HG03039 (cell line): Measurements from ENCODE around the gene GABRA4.

Experiments
- ATAC-seq: cut with Tn5 transposase; IDR thresholded peaks from one replicate; pipeline ENCODE4 v1.9.1; 2021; ENCODE audit warnings: mild to moderate bottlenecking, moderate library complexity; ENCODE audit not compliant: unreplicated experiment

GABRA4 gene

DNA sequence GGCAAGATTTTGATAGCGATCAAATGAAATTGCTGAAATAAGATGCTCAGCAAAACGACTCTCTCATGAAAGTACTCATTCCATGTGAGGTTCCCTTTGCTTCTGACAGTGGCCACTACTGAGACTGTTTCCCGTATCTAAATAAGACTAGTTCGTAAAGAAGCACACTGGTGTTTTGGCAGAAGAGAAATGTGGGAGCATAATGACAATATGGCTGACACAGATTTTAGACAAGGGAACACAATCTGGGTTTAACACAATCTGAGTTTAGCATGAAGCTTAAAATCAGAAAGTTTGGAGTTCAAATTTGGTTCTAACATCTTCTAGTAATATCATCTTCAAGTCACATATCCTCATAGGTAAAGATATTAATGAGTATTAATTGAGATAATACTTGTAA is 13.7 kb downstream of the GABRA4 start:
- ATAC-seq, result no peak

DNA sequence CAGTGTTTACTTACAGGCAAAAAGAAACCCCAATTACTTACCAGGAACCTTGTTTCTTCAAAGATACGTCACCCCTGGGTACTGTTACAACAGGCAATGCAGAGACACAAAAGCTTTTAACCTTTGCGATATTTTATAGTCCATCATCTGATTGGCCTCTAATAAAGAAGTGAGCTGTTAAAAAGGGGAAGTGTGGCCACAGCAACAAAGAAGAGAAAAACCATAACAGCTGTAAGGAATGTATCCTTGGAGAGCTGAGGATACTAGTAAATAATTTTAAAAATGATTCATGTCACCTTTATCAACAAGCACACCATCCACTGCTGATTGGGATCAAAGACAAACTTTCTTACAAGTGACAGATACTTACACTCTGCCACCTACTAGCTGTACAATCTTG is 14.1 kb downstream of the GABRA4 start:
- no peak for ATAC-seq

DNA sequence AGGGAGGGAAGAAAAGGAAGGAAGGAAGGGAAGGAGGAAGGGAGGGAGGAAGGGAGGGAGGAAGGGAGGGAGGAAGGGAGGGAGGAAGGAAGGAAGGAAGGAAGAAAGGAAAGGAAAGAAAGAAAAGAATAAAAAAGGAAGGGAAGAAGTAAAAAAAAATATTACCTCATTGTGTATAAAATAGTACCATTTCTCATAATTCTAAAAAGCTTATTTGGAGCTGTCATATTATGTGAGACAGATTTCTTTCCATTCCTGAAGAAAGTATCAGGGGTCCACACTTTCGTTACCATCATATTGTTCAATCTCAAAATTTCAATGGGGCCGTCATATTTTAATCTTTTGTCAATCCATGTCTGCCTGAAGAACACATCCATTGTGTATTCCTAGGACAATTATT is 16.1 kb downstream of the GABRA4 start:
- ATAC-seq, result no peak

DNA sequence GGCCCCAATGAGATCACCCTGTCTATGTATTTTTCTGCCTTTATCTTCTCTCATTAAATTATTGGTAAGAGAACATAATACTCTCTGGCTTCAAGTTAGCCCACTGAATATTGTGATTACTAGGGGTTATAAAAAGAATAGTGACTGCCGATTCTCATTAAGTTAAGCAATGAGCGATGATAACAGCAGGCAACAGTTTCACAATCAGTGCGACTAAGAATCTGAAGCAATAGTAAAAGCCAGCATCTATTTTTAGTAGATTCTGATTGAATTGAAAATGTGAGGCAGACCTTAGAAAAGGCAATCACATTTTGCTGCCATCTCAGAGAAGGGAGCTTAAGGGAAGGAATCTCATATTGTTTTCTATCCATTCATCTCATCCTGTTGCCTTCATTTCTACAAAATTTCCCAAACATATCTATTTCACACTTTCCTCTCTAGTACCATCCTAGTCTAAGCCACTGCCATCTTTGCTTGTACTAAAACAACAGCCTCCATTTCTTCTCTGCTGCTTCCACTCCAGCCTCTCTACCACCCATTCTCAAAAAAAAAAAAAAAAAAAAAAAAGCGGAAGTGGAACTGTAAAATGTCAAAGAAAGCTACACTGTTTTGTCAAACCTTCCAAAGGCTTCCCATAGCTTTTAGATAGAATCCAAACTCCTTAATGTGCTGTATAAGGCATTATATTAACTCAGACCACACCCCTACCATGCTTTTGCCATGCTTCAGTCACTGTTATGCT is 17.4 kb downstream of the GABRA4 start:
- peak; percentile 45 for ATAC-seq

DNA sequence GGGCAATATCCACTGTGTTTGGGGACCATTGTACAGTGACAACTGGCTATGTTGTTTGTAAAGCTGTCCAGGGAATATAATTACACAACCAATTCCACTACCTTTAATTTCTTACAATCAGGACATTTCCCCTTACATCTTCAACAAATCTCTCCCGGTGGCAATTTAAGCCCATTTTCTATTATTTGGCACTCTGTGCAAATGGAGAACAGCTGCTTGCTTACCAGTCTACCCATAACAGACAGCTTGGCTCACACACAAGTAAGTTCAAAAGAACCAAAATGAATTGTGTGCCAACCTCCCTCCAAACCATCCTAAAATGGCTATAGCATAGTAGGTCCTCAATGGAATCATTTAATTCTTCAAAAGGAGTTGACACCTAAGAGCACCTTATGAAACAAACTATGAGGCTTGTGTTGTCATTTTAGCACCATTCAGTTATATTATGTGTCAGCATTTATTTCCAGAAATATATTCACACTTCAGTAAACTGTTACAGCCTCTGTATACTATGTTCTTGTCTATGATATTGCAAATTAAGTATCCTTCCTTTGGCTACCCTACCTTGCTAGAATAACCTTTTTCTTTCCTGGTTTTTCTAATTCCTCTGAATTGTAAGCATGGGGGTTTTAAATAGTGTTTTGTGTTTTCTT is 18.4 kb downstream of the GABRA4 start:
- no peak for ATAC-seq

DNA sequence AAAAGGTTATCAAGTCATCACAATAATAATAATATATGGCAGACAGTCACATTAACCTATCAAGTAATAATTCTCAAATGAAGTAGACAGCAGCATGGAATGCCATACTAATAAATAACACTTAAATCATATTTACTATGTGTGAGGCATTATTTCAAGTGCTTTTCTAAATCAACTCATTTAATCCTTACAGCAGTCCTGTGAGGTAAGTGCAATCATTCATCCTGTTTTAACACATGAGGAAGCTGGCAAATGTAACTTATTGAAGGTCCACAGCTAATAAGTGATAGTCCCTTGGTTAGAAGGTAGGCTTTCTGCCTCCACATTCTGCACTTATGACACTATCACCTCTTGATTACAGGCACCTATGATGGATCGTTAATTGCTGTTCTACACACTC is 24.5 kb downstream of the GABRA4 start:
- no peak for ATAC-seq

DNA sequence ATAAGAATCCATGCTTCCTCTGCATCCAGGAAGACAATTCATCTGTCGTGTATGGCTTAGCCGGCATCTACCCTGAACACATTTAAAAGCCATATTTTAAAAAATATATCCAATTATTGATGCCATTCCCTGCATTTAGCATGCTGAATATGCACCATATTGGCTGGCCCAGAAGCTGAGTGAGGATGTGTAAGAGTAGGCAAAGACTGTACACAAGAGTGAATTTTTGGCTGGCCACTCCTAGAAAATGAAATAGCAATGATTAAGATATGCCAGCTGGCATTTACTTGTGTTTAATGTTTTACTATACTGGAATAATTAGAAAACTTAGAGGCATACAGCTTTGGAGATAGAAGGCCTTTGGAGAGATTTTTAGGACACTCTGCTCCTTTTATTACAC is 25.8 kb downstream of the GABRA4 start:
- no peak for ATAC-seq

DNA sequence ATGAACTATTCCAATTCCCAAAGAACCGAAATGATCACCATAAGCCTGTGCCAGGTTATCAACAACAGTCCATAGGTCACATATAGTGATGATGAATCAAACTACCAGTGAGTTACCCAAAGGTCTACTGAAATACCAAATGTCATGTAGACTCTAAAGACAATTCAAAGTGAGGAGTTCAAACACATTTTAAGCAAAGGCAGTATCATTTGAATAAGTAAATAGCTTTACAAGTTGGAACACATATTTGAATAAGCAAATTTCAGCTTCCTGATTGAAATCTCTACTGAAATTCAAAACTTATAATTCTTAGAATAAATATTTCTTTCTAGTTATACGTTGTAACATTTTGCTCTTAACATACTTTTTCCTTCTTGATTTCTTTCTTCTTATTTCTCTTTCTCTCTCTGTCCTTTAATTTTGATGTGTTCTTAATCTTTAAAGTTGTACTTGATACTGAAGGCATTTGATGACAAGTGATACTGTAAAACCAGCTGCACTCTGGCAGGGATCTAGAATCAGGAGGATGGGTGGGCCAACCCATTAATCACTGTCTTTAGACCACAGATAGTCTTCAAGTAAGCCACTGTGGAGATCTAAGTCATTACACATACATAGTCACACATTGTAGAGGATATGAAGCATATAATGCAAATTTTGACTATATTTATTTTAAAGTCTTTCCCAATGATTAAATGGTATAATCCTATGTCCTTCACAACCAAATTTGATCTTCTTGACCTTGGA is 34.5 kb downstream of the GABRA4 start:
- ATAC-seq, result no peak

DNA sequence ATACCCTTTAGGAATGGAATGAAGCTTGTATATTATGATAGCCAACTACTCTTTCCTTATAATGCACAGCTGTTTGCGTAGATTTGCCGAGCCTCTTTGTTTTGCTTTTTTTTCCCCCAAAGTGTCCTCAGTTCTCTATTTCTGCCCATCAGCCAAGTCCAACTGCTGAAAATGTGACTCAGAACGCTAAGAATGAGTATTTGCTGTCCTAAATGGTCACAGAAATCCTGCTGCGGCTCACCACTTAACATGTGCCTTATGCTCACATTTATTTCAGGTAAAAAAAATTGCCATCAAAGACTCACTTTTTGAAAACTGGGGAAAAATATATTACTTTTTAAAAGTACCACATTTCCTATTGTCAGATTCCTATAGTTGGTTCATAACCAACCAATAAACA is 36.9 kb downstream of the GABRA4 start:
- ATAC-seq, result no peak

DNA sequence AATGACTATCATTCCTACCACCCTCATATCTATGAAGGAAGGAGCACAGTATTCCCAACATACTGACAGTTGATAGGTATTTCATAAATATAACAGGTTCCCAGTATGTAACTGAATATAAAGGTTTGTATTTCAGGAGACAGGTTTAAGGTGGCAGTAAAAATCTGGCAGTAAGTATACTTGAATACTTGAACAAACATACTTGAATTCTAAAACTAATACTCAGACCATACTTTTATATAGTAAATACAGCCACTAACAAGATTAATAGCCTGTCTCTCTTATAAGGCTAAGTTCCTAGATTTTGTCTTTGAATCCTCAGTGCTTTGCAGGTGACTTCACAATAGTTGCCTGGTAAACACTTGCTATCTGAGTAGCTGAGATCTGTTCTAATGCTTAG is 37.8 kb downstream of the GABRA4 start:
- no peak for ATAC-seq

DNA sequence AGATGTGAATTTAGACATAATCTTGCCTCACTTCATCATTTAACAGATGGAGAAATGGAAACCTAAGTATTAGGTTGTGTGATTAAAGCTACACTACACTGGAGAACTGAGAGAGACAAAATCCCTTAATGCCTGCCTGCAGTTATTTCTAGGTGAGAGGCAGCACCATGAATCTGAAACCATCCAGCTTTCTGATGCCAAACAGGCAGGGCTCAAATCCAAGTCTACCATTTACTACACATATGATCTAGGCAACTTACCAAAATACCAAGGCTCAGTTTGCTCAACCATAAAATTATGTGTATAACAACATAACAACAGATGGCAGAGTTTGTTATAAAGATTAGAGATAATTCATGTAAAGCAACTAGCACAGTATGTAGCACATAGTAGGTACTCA is 38.7 kb downstream of the GABRA4 start:
- ATAC-seq, result no peak

DNA sequence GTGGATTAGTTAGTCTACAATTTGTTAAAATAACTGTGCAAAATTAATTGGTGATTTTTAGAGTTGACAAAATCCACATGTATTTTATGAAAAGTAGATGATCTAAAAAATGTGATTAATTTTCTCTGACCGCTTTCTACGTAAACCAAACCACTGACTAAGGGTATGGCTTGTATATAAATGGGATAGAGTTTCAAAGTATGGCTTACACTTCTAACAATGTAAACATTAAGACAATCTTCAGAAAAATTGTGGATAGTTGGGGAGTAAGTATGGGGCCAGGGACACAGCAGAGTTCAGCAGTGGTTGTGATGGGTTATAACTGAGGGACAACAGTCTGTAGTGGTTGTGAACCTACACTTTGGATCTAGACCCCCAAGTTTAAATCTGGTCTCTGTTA is 39.8 kb downstream of the GABRA4 start:
- no peak for ATAC-seq

DNA sequence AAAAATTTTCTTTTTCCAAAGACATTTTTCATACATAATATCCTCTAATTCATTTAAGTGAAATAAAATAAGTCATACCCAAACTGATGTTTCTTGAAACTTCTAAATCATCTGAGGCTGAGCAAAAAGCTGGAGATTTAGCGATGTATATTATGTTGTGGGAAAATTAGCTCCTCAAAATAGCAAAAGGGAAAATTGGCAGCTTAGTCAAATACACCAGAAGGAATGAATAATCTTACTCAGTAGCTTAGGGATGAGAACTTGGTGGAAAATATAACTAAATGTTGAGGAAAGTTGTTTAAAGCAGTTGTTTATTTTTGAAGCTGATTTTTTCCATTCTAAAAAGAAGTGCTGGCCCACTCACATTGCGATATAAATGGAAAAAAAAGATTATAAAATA is 40.9 kb downstream of the GABRA4 start:
- no peak for ATAC-seq

DNA sequence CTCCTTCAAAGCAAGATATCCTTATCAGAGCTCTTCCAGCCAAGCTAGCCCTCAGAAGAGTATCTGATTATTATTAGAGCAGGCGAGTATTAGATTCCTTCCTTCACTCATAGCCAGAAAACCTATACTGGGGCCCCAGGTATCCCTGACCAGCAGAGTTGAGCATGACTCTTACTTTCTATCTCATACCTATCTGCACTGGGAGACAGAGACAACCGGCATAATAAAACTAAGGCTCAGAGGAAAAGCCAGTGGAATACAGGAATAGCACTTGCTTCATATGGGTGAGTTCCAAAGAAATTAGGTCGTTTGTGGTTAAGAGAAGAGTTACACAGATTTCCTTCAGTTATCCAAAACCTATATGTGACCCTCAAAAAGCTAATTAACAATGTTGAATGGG is 42.6 kb downstream of the GABRA4 start:
- no peak for ATAC-seq

DNA sequence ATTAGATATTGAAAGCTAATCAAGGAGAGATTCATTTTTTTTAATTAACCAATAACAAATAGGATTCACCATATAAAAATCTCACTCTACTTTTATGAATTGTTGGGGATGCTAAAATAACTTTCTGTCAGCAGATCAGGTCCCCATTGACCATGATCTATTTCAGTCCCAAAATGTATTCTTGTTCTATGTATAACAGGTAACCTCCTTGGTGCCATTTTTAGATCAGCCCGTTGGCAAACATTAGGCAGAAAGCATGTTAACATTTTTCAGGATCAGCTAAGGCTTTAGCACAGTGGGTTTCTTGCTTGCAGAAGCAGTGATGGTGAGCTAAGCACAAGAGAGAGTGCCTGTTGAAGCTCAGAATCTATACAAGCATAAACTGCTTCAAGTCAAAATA is 43.6 kb downstream of the GABRA4 start:
- ATAC-seq, result no peak

DNA sequence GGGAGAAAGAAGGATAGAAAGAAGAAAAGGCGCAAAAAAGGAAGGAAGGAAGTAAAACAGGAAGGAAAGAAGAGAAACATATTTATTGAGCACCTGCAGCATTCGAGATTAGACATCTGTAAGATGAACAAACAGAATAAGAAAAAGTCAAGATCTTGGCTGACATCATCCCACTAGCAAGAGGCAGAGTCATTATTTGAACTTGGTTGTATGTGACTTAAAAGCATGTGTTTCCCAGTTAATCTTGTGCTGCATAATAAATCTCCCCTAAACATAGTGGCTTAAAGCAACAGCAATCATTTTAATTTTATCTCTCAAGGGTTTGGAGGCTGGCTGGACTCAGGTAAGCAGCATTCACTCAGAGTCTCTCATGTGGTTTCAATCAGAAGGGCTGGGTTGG is 45.8 kb downstream of the GABRA4 start:
- no peak for ATAC-seq

DNA sequence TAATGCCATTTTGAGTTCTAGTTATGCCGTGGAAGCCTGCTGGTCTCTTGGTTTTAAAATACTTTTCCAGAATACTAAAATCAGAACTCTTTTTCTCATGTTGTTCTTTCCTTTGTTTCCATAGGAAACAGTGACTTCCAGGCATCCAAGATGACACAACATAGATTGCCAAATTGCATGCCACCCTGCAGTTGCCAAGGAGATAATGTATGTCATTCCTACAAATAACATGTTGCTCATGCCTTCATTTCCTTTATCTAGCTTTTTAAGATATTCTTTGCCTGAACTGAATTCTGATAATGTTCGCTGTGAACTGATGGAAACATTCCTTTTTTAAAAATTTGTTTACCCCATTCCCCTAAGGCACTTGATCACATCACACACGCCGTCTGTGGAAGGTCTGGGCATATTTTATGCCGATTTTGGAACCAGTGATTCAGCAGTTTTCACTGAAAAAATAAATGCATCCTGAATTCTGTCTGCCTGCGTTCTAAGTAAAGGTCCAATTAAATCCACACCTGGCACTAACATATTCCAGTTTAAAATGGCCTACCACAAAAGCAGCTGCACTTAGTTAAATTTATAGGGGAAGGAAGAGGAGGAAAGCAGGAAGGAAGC is 46.4 kb downstream of the GABRA4 start:
- ATAC-seq, result no peak

DNA sequence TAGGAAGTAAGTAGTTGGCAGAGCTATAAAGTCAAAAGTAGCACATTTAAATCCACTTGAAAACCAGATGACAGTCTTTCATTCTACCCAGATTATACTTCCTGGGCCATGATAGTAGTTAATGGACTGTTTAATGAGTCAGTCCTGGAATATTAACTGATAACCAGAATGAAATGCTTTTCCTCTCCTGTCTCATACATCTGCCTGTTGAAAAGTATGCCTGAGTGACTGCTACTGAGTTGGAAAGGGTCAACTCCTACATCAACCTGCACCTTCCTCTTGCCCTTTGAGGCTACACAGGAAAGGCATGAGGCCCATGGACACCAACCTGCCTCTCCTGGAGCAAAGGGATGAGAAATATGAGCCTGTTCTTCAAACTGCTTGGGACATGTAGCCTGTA is 48.3 kb downstream of the GABRA4 start:
- ATAC-seq, result no peak

DNA sequence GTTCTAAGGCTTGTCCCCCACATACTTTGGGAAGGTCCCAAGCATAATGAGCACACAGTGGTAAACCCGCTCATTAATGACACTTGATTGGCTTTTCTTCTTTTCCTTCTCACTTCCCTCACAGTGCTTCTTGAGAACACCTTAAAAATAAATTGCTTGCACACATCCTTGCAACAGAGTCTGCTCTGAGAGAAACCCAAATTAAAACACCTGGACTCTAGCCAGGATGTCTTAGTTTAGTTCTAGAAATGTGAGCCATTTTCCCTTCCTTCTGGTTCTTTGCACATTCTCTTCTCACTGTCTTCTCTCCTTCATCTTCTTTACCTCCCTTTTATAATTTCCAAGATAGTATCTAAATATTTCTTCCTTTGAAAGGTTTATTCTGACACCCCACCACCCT is 49.0 kb downstream of the GABRA4 start:
- ATAC-seq, result no peak

DNA sequence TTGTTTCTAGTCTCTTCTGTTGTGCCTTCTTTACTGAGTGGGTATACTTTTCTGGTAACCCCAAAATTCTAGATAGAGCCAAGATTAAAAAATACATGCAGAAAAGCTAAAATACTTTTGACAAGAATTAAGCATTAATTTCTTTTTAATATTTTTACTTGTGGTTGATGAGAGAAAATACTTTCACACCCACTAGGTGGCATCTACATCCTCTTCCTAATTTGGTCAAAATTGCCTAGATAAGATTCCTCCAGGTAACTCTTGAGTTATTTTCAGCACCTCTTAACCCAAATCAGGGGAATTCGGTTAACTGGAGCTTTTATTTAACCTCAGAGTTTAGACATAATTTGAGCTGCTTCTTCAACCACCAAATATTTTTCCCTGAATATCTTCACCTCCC is 55.9 kb downstream of the GABRA4 start:
- no peak for ATAC-seq

DNA sequence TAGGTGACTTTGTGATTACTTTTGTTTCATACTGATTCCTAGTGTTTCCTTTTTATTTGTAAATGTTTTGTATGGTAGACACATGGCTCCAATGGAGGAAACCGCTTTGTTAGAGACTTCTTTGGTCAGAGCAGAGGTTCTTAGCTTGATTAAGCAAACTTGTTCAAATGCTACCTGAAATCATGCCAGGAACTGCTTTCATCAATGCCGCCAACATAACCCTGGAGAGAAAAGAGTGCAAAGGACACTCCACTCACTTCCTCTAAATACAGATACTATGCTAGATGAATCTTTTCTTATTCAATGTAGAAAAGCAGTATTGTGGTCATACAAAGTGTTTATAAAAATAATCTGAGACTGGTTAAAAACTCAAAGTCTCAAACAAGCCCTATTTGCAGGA is 58.7 kb downstream of the GABRA4 start:
- ATAC-seq, result no peak

DNA sequence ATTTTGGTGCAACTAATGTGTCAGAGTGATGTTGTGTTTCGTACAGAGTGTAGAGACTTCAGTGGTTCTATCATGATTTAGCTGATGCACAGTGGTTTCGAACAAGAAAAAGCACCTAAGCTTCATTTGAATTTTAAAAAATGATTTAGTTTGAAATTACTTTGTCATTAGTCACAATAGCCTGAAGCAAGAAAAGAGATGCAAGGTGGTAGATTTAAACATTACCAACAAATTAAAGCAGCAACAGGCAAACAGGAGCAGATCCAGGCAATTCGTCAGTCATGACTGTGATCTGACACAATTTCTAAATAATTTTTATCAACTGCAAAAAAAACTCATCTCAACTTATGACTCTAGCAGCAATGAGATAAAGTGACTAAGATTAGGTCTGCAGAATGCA is 59.7 kb downstream of the GABRA4 start:
- no peak for ATAC-seq
